Osteocyte (in vitro differentiated cells): ENCODE results near the gene SCN4B. TPM values are rescaled to one million over a fixed set of nuclear protein-coding genes. Genes with fewer than 3 reads are reported as not detected.
"Not testable (repeated sequence)": the region's sequence is repeated elsewhere in the genome, so short reads cannot be mapped to it uniquely, and the experiment has no call there.

Experiments used
- DNase-seq: peaks from one replicate; pipeline ENCODE4 v3.0.0; 2021; ENCODE audit warnings: mixed read lengths; ENCODE audit not compliant: unreplicated experiment; ENCODE audit errors: extremely low spot score
- H3K27ac Mint-ChIP-seq: one replicate; pipeline ENCODE4 v1.8.0; 2021; ENCODE audit warnings: mild to moderate bottlenecking, mixed read lengths; ENCODE audit not compliant: unreplicated experiment
- H3K27me3 Mint-ChIP-seq: one replicate; pipeline ENCODE4 v1.8.0; 2021; ENCODE audit warnings: mixed read lengths; ENCODE audit not compliant: unreplicated experiment
- H3K36me3 Mint-ChIP-seq: one replicate; pipeline ENCODE4 v1.8.0; 2021; ENCODE audit warnings: mixed read lengths; ENCODE audit not compliant: unreplicated experiment
- H3K4me1 Mint-ChIP-seq: one replicate; pipeline ENCODE4 v1.8.0; 2021; ENCODE audit warnings: mixed read lengths; ENCODE audit not compliant: unreplicated experiment
- H3K4me3 Mint-ChIP-seq: one replicate; pipeline ENCODE4 v1.8.0; 2021; ENCODE audit warnings: mild to moderate bottlenecking, moderate library complexity, mixed read lengths; ENCODE audit not compliant: unreplicated experiment
- H3K9me3 Mint-ChIP-seq: one replicate; pipeline ENCODE4 v1.8.0; 2021; ENCODE audit warnings: mixed read lengths; ENCODE audit not compliant: unreplicated experiment
- CTCF ChIP-seq: fragments of 200-600 bp; sonication (generic); IDR thresholded peaks from 2 replicates; pipeline ENCODE4 v1.5.0; 2021; ENCODE audit warnings: antibody characterized with exemption, mild to moderate bottlenecking, moderate library complexity
- total RNA-seq: library from RNA; stranded (reverse); gene quantifications from 2 replicates; pipeline ENCODE4 v1.2.1, GENCODE V29; 2021

Gene SCN4B
- total RNA-seq, 1 donor from 2014 or later: 0.08 TPM

DNA sequence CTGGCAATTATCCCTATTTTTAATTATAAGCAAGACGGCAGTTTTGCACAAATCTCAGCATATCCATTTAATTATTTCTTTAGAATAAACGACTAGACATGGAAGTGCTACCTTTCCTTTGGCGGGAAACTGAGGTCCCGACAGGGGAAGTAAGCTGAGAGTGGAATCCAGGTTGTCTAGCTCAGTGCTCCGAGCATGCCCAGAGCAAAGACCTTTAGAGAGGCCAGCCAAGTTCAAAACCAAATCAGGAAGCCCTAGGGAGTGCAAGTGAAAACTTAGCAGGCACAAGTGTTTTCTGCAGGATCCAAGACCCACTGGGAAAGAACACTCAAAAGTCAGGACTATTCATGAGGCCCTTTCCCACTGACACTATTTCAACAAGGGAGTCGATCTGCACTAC, 46.5 kb upstream of the SCN4B start:
- Mint-ChIP-seq H3K27ac (no peak overlapping the region), H3K4me1 (peaks cover 6% of the 10 kb centered on the region), H3K36me3 (no peaks in the 10 kb centered on the region), H3K27me3 (peaks cover 7% of the 10 kb centered on the region), H3K4me3 (no peak overlapping the region), H3K9me3 (no peaks in the 10 kb centered on the region)
- DNase-seq: no peak
- no peak for TF ChIP-seq CTCF

- peak; percentile 79 for TF ChIP-seq CTCF
- no peaks in the 10 kb centered on the region for H3K36me3 Mint-ChIP-seq
Measured at GRCh38 chr11:118198370-118198769, 45.7 kb upstream of the SCN4B start.

GRCh38 chr11:118194835-118195627, 42.4 kb upstream of the SCN4B start:
- DNase-seq: no peak
- no peak for TF ChIP-seq CTCF
- Mint-ChIP-seq H3K27ac (no peak overlapping the region), H3K27me3 (peaks cover 5% of the 10 kb centered on the region), H3K4me3 (no peak overlapping the region), H3K36me3 (no peaks in the 10 kb centered on the region), H3K4me1 (peaks cover 6% of the 10 kb centered on the region), H3K9me3 (no peaks in the 10 kb centered on the region)

More at GRCh38 chr11:118198370-118198769, 45.7 kb upstream of the SCN4B start:
- H3K4me1 Mint-ChIP-seq: peaks cover 6% of the 10 kb centered on the region
- DNase-seq: no peak
- no peaks in the 10 kb centered on the region for H3K9me3 Mint-ChIP-seq
- peak overlapping the region; percentile 31 for H3K4me3 Mint-ChIP-seq
- H3K27ac Mint-ChIP-seq: no peak overlapping the region
- peaks cover 7% of the 10 kb centered on the region for H3K27me3 Mint-ChIP-seq

DNA sequence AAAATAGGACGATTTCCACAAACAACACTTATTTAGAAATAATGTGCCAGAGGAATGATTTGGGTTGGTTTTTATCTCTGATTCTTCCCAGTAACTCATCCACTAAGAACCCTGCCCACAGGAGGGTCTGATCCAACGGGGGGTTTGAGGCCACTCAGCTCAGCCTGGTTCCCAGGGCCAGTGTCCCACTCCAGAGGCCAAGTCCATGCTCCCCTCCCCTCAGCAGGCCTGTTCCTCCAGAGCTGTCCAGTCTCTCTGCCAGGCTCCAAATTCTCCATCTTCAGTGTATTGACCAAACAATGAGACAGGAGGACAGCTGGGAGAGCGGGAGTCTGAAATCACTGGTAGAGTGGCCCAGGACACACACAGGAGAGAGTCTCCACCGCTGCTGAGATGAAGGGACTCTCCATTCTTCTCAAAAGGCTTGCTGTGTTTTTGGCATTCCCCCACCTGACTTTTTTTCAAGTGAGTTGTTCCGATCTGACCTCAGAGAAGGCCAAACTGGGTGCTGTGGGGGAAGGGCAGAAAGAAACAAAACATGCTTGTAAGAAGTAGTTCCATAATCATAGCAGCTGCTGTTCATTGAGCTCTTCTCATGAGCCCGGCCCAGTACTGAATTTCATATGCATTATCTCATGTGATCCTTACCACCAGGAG, 41.4 kb upstream of the SCN4B start:
- Mint-ChIP-seq H3K4me3 (no peak overlapping the region), H3K4me1 (peaks cover 6% of the 10 kb centered on the region), H3K9me3 (no peaks in the 10 kb centered on the region), H3K27ac (no peak overlapping the region), H3K27me3 (peaks cover 8% of the 10 kb centered on the region), H3K36me3 (no peaks in the 10 kb centered on the region)
- TF ChIP-seq CTCF: no peak
- DNase-seq: no peak

DNA sequence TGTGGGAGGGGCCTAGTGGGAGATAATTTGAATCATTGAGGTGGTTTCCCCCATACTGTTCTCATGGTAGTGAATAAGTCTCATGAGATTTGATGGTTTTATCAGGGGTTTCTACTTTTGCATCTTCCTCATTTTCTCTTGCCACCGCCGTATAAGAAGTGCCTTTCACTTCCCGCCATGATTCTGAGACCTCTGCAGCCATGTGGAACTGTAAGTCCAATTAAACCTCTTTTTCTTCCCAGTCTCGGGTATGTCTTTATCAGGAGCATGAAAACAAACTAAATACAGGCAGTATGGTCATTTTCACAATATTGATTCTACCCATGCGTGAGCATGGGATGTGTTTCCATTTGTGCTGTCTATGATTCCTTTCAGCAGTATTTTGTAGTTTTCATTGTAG, 40.2 kb upstream of the SCN4B start:
- H3K27ac Mint-ChIP-seq, H3K9me3 Mint-ChIP-seq, H3K4me1 Mint-ChIP-seq, H3K4me3 Mint-ChIP-seq, H3K27me3 Mint-ChIP-seq, H3K36me3 Mint-ChIP-seq, DNase-seq: not testable (repeated sequence)

DNA sequence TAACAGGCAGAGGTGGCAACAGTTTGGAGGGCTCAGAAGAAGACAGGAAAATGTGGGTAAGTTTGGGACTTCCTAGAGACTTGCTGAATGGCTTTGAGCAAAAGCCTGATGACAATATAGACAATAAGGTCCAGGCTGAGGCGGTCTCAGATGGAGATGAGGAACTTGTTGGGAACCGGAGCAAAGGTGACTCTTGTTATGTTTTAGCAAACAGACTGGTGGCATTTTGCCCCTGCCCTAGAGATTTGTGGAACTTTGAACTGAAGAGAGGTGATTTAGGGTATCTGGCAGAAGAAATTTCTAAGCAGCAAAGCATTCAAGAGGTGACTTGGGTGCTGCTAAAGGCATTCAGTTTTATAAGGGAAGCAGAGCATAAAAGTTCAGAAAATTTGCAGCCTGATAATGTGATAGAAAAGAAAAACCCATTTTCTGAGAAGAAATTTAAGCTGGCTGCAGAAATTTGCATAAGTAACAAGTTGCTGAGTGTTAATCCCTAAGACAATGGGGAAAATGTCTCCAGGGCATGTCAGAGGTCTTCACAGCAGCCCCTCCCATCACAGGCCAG, 38.4 kb upstream of the SCN4B start:
- H3K36me3 Mint-ChIP-seq, H3K4me3 Mint-ChIP-seq, H3K9me3 Mint-ChIP-seq, H3K27me3 Mint-ChIP-seq, DNase-seq, H3K27ac Mint-ChIP-seq, H3K4me1 Mint-ChIP-seq: not testable (repeated sequence)
